HTERT RPE-1 (cell line): Measurements from ENCODE around the gene RAB44.

ENCODE experiments used
- in situ Hi-C: fragments of 300-500 bp; cut with MboI; formaldehyde crosslinking; loops from 4 replicates; pipeline ENCODE4 v1.14.3; 2020; ENCODE audit warnings: low sequenced_read_pairs

RAB44 gene

DNA sequence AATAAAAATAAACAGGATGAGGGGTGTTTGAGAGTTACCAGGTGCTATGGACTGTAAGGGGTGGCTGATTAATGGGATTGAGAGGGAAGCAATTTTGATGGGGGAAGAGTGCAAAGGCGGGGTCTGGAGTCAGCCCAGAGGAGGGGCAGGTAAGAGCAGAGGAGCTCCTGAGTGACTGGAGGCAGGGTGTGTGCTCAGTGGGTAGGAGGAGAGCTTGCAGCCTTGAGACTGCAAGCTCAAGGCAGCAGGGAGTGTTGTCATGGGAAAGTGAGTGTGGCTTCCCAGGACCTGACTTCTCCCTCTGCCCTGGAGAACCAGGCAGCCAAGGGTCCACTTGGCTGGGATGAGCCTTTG, 54.2 kb downstream of the RAB44 start:
- in situ Hi-C loops = no loop called here

DNA sequence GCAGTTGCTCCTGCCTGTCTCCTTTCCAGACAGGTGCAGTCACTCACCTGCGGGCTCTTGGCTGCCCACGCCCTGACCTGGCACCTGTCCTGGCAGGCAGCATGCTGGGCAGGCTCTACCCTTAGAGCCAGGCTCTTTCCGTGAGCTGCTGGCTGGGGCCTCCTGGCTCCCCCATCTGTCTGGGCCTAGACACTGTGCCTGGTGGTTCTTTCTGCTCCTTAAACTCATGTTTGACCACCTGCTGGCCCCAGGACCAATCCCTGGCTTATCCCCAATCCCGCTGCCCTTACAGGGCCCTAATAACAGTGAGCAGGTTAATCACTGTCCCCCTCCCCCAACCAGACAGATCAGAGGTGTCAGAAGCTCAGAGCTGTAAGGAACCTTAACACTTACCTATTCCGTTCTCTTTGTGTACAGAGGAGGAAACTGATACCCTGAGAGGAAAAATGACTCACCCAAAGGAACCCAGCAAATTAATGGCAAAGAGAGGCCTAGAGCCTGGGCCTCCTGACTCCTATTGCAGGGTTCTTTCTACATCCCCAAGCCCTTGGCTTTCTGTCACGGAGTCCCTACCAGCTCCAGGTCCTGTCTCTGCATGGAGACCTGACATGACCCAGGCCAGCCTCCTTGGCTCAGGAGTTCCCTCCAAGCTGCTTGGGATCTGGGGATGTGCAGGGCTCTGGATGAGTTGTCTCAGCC, 54.7 kb downstream of the RAB44 start:
- in situ Hi-C loops = no loop called here

DNA sequence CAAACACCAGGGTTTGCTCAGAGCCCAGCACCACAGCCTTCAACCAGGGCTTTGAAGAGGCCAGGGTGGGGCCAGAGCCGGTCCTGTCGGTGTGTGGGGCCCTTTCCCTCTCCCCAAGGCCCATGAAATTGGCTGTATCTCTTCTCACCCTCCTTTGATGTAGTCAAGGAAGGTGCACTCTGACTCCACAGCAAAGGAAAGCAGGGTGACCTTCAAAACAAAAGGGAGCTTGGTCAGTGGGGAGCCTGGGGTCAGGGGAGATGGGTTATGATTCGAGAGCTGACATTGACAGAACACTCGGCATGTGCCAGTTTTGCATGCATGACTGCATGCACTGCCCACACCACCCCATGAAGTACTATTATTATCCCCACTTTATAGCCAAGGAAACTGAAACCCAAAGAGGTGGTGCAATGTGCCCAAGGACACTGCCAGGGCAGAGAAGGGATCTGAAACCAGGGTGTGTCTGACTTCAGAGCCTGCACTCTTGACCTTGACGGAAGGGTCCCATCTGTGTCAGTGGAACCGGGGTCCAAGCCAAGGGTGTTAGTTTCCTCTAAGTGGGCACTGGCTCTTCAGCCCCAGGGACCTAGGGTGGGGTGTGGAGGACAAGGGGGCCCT, 55.4 kb downstream of the RAB44 start:
- in situ Hi-C loops = no loop called here

DNA sequence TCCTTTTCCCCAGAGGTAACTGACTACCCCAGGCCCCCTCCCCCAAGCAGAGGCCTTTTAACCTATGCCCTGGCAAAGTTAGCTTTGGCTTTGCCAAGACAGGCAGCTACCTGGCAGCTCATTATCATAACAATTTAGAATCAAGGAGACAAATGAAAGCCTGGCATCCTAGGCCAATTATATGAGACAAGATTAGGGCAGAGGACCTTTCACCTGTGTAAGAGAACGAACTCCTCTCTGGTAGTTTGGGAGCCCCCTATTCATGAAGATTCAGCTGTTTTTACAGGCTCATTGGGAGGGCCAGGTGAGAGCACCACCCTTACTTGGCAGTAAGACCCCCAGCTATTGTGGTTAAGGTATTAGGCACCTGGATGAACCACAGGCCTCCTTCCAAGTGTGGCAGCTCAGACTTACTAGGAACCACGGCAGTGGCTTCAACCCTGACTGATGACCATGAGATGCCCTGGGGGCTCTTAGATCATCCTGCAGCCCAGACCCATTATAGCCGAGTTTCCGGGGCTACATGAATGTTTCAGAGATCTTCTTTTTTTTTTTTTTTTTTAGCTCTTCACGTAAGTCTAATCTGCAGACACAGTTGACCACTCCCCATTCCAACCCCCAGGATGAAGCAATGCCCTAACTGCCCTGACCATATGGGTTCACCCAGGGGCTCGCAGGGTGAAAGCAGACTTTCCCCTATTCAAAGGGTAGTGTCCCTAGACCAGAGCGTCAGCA, 56.2 kb downstream of the RAB44 start:
- in situ Hi-C loops = no loop called here

DNA sequence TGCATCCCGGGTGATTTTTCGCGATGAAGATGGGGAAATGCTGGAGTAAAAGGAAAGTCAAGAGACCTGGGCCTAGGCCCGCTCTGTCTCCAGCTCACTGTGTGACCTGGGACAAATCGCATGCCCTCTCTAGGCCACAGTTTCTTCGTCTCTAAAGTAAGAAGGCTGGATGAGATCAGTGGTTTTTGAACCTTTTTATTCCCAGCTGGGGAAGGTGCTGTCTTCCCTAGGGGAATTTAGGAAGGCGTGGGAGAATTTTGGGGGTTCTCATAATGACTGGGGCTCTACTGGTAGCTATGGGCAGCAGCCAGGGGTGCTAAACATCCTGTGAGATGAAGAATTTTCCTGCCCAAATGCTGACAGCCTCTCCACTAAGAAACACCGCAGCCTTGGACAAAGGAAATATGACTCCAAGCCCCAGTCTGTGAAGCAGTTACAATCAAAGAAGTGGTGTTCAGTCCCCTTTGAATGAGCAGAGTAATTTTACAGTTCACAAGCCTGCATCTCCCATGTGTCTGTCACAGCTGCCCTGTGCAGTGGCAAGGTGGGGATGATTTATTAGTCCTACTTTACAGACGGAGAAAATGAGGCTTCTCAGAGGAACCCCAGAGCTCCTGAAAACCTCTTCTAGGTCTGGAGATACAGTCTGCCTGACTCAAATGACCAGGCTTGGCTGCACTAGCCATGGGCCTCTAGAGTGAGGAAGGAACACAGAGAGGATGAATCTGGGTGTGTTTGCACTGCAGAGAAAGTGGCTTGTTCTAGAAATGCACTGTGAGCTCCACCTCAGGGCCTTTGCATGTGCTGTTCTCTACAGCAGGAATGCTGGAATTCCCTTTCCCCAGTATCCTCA, 57.2 kb downstream of the RAB44 start:
- in situ Hi-C loops = no loop called here

- in situ Hi-C loops = no loop called here
Observed at GRCh38 chr6:36755435-36756348, 58.1 kb downstream of the RAB44 start.

DNA sequence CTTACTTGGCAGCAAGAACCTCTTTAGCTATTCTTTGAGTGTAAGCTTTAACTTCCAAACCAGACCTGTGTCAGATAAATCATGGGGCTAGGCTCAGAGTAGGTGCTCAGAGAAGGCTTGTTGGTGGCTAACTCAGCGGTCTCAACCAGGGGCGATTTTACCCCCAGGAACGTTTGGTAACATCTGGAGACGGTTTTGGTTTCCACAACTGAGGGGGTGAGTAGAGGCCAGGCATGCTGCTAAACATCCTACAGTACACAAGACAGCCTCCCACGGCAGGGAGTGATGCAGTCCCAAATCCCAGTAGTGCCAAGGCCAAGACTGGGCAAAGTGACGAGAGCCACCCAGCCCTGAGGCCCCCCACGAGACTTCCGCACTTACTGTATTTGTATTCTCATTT, 59.2 kb downstream of the RAB44 start:
- in situ Hi-C loops = no loop called here

- in situ Hi-C loops = no loop called here
Observed at GRCh38 chr6:36757206-36757605, 59.6 kb downstream of the RAB44 start.

GRCh38 chr6:36757943-36758508, 60.4 kb downstream of the RAB44 start:
- in situ Hi-C loops = no loop called here

- in situ Hi-C loops = no loop called here
Observed at GRCh38 chr6:36758516-36759147, 61.0 kb downstream of the RAB44 start.

DNA sequence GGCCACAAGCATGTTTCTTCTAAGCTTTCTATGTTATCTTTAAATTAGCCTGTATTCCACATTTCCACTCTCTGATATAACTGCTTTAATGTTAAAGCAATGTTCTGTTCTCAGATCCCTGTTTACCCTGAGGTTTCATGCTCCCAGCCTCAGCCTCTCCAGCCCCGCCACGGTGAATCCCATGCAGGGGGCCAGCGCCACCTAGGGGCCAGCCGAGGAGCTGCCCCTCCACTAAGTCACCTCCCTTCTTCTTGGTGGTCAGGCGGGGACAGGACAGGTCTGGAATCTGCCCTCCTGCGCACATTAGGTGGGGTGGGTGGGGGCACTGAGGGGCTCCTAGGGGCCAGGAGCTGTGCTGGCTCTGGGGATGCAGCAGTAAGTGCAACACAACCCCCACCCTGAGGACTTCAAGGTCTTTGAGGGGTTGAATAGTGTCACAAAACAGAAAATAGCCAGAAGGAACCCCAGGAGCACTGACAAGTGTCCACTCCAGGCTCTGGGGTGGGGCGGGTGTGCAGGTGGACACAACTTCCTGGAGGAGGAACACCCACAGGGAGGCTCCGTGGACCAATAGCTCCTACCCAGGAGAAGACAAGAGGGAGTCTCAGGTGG, 61.6 kb downstream of the RAB44 start:
- in situ Hi-C loops = no loop called here

DNA sequence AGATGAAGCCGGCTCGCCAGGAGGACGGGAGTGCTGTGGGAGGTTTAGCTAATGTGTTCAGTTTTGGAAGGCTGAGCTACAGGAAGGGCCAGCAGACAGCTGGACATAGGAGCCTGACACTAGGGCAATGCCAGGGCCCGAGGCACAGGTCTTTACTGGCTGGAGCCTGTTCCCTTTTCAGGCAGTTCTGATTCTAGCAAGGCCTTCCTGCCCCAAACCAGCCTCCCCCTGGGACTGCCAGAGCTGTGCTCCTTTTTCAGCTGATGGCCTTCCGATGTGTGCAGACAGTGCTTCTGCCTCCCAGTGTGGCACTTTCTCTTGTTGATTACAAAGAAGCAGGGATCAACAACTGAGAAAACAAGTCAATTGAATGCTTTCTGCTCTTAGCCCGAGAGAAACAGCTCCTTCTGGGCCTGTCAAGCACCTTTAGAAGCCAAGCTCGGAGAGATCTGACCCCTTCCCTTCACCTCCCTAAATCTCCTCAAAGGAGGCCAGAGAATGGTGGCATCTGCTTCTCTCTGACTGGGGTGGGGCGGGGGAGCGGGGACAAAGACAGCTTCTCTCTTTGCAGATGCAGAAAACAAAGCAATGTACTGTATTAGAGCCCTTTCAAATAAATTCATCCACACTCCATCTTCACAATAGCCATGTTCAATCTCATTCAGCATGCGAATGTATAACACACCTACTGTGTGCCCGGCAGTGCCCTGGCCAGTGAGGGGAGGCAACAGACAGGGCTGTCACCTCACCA, 63.2 kb downstream of the RAB44 start:
- in situ Hi-C loops = no loop called here

- in situ Hi-C loops = no loop called here
Observed at GRCh38 chr6:36762123-36762522, 64.5 kb downstream of the RAB44 start.

- in situ Hi-C loops = no loop called here
Observed at GRCh38 chr6:36765190-36765589, 67.6 kb downstream of the RAB44 start.

DNA sequence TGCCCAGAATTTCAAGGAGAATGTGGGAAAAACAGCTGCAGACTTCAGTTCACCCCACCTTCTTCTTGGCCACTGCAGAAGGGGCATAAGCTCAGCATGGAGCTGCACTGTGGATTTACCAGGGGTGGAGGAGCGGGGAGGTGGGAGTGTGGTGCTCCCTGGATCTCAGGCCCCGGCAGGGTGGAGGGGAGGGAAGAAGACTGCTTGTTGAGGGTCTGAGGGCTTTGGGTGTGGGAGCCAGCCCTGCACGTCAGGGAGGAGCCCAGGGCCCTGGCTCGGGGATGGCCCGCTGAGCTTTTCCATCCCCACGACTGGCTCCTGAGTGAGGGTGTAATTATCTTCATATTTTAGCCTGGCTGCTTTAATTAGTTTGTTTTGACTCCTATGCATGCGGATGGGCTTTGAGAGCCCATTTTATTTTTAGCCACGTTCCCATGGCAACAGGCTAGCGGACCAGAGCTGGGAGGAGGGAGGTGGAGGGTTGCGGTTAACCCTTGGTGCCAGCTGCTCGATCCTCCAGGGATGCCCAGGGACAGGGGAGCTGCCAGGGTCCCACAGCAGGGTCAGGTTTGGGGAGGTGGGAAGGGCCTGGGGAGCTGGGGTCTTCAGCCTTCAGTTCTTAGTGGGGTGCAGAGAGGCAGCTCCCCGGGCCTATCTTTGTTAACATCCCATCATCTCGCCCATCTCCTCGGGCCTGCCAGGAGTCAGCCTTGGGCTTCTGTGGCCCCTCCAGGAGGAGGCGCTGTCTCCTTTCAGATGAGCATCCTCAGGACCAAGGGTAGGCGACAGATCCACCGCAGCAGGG, 68.2 kb downstream of the RAB44 start:
- in situ Hi-C loops = no loop called here

- in situ Hi-C loops = no loop called here
Observed at GRCh38 chr6:36766399-36766945, 68.8 kb downstream of the RAB44 start.

DNA sequence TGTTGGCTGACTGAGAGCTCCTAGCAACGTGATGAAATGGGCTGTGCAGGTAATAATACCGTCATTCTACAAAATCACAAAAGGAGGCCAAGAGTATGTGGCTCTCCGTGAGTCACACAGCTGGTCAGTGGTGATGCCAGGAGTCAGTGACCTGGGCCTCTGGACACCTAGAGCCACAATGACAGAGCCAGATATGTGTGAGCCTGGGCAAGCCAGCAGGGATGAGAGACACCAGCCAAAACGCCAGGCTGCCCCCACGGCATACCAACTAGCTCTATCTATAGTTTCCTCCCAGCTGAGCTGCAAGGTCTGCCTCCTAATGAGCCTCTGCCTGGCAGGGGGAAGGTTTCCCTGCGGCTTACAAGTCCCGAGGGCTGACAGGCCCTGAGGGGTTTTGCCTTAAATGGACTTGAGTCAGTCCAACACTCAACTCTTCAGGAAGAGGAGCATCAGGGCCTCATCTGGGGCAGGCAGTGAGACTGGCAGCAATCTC, 71.6 kb downstream of the RAB44 start:
- in situ Hi-C loops = no loop called here
